Right lung (tissue), 5 donors: ENCODE results near the gene C1QL1. TPM values are rescaled to one million over a fixed set of nuclear protein-coding genes. Genes with fewer than 3 reads are reported as not detected.

Source experiments
- DNase-seq, 2 donors: peaks; one replicate each; pipeline ENCODE4 v3.0.0-alpha.2; 2013
- polyA plus RNA-seq, 5 donors: library from polyadenylated mRNA; unstranded; fragments of 120-200 nt; gene quantifications; one replicate each; pipeline versions ENCODE4 v1.2.1 to v1.2.3, GENCODE V29; 2013; ENCODE audit warnings: inconsistent platforms in 1 of 5, low replicate concordance in 1 of 5; ENCODE audit not compliant: insufficient read length in 5 of 5, insufficient read depth in 1 of 5

The C1QL1 gene
- polyA plus RNA-seq, 5 donors, result 1.5 to 4.7 (median 2.4) TPM

- DNase-seq, result no peak
Measured at GRCh38 chr17:44990994-44991393, 22.9 kb upstream of the C1QL1 start.

- DNase-seq, result no peak
Measured at GRCh38 chr17:44989552-44990138, 21.5 kb upstream of the C1QL1 start.

GRCh38 chr17:44988044-44988942, 20.2 kb upstream of the C1QL1 start:
- no peak for DNase-seq

GRCh38 chr17:44983563-44983962, 15.5 kb upstream of the C1QL1 start:
- no peak for DNase-seq

- no peak for DNase-seq
Measured at GRCh38 chr17:44982113-44982702, 14.1 kb upstream of the C1QL1 start.

- DNase-seq, result no peak
Measured at GRCh38 chr17:44981221-44981968, 13.3 kb upstream of the C1QL1 start.

GRCh38 chr17:44979426-44979995, 11.4 kb upstream of the C1QL1 start:
- DNase-seq, result peak; percentile 85 to 88

GRCh38 chr17:44978807-44979206, 10.7 kb upstream of the C1QL1 start:
- no peak for DNase-seq

- DNase-seq, result no peak
Measured at GRCh38 chr17:44977814-44978550, 9.9 kb upstream of the C1QL1 start.

GRCh38 chr17:44977065-44977464, 9.0 kb upstream of the C1QL1 start:
- no peak for DNase-seq

GRCh38 chr17:44976206-44976605, 8.1 kb upstream of the C1QL1 start:
- no peak for DNase-seq

- no peak for DNase-seq
Measured at GRCh38 chr17:44972953-44973352, 4.8 kb upstream of the C1QL1 start.

GRCh38 chr17:44971776-44972483, 3.8 kb upstream of the C1QL1 start:
- no peak for DNase-seq

GRCh38 chr17:44970136-44970741, 2.1 kb upstream of the C1QL1 start:
- DNase-seq, result peak in 1 of 2 donors; percentile 37

GRCh38 chr17:44969144-44969780, 1.2 kb upstream of the C1QL1 start:
- DNase-seq, result no peak

GRCh38 chr17:44967907-44968224, 237 bp downstream of the C1QL1 start:
- DNase-seq, result no peak

- DNase-seq, result no peak
Measured at GRCh38 chr17:44967026-44967906, 837 bp downstream of the C1QL1 start.

GRCh38 chr17:44966348-44967025, 1.6 kb downstream of the C1QL1 start:
- DNase-seq, result no peak
